SH-SY5Y (cell line): ENCODE data around the gene VPS45.

Experiments used
- GATA2 ChIP-seq: IDR thresholded peaks from 2 replicates; pipeline ENCODE4 v1.6.1; 2011; ENCODE audit warnings: mild to moderate bottlenecking, low read depth, low read length
- GATA3 ChIP-seq: IDR thresholded peaks from 2 replicates; pipeline ENCODE4 v1.6.1; 2011; ENCODE audit warnings: low read depth, mild to moderate bottlenecking, low read length, moderate library complexity

The VPS45 gene

GRCh38 chr1:150067184-150068108, at the start of gene VPS45:
Gene VPS45, plus strand, starts transcription at chr1:150067776. Its CDS starts 82 bp downstream, at chr1:150067858.
- TF ChIP-seq GATA3 (no peak), GATA2 (no peak)

GRCh38 chr1:150018165-150018564, 49.4 kb upstream of the VPS45 start:
- no peak for TF ChIP-seq GATA3
- no peak for TF ChIP-seq GATA2

- TF ChIP-seq GATA3 (no peak), GATA2 (no peak)
Observed at GRCh38 chr1:150020711-150021110, 46.9 kb upstream of the VPS45 start.

GRCh38 chr1:150021191-150021694, 46.3 kb upstream of the VPS45 start:
- no peak for TF ChIP-seq GATA3
- no peak for TF ChIP-seq GATA2

GRCh38 chr1:150022357-150022756, 45.2 kb upstream of the VPS45 start:
- TF ChIP-seq GATA2 (no peak), GATA3 (no peak)

- no peak for TF ChIP-seq GATA2
- TF ChIP-seq GATA3: no peak
Observed at GRCh38 chr1:150024156-150024555, 43.4 kb upstream of the VPS45 start.

- TF ChIP-seq GATA2 (no peak), GATA3 (no peak)
Observed at GRCh38 chr1:150028322-150028721, 39.3 kb upstream of the VPS45 start.

- no peak for TF ChIP-seq GATA2
- no peak for TF ChIP-seq GATA3
Observed at GRCh38 chr1:150034336-150034735, 33.2 kb upstream of the VPS45 start.

GRCh38 chr1:150049926-150050325, 17.6 kb upstream of the VPS45 start:
- TF ChIP-seq GATA3: no peak
- TF ChIP-seq GATA2: no peak

- TF ChIP-seq GATA3 (no peak), GATA2 (no peak)
Observed at GRCh38 chr1:150051089-150051373, 16.5 kb upstream of the VPS45 start.

GRCh38 chr1:150053926-150054325, 13.7 kb upstream of the VPS45 start:
- no peak for TF ChIP-seq GATA3
- no peak for TF ChIP-seq GATA2

GRCh38 chr1:150056407-150056806, 11.2 kb upstream of the VPS45 start:
- no peak for TF ChIP-seq GATA2
- no peak for TF ChIP-seq GATA3

- TF ChIP-seq GATA2 (no peak), GATA3 (0 out of 2 replicates have a peak, but pooled peaks have one; percentile 32)
Observed at GRCh38 chr1:150060260-150060659, 7.3 kb upstream of the VPS45 start.

GRCh38 chr1:150061632-150062101, 5.9 kb upstream of the VPS45 start:
- TF ChIP-seq GATA3: no peak
- no peak for TF ChIP-seq GATA2

- TF ChIP-seq GATA3 (no peak), GATA2 (no peak)
Observed at GRCh38 chr1:150062113-150062512, 5.5 kb upstream of the VPS45 start.

- no peak for TF ChIP-seq GATA2
- no peak for TF ChIP-seq GATA3
Observed at GRCh38 chr1:150065184-150065871, 2.2 kb upstream of the VPS45 start.
